ENCODE measurements around the gene PDCD4.

The PDCD4 gene

DNA sequence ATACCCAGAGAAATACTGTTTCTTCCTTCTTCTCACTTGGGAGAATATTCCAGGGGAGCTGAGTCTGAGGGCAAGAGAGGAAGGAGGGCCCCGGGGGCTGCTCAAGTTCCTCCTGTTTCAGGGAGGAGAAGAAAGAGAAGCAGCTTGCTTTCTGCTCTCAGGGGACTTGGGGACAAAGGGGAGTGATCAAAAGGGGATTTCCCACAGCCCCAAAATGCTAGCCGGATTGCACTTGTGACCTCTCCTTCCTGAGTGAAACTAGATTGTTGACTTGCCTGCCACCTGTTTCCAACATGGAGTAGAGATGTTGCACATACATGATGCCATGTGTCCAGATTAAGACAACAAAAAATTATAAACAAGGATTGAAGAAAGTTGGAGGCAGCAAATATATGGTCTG, 28.7 kb upstream of the PDCD4 start:
- WGBS = 88% methylated on average over 2 of the region's 2 CpGs
- no peak overlapping the region for H3K9ac ChIP-seq (ENCODE audit: low read depth, low read length)
- no peaks in the 10 kb centered on the region for H3K4me1 ChIP-seq (ENCODE audit: insufficient read depth, low read length)
- no peaks in the 10 kb centered on the region for H3K9me3 ChIP-seq (ENCODE audit: insufficient read depth, low read depth, low read length)
- no peaks in the 10 kb centered on the region for H3K27me3 ChIP-seq (ENCODE audit: insufficient read depth, low read length)
- no peak overlapping the region for H3K27ac ChIP-seq (ENCODE audit: low read depth, low read length)
- H3K4me3 ChIP-seq (ENCODE audit: low read length) = no peak overlapping the region
- H3K36me3 ChIP-seq (ENCODE audit: insufficient read depth, low read length) = no peaks in the 10 kb centered on the region

DNA sequence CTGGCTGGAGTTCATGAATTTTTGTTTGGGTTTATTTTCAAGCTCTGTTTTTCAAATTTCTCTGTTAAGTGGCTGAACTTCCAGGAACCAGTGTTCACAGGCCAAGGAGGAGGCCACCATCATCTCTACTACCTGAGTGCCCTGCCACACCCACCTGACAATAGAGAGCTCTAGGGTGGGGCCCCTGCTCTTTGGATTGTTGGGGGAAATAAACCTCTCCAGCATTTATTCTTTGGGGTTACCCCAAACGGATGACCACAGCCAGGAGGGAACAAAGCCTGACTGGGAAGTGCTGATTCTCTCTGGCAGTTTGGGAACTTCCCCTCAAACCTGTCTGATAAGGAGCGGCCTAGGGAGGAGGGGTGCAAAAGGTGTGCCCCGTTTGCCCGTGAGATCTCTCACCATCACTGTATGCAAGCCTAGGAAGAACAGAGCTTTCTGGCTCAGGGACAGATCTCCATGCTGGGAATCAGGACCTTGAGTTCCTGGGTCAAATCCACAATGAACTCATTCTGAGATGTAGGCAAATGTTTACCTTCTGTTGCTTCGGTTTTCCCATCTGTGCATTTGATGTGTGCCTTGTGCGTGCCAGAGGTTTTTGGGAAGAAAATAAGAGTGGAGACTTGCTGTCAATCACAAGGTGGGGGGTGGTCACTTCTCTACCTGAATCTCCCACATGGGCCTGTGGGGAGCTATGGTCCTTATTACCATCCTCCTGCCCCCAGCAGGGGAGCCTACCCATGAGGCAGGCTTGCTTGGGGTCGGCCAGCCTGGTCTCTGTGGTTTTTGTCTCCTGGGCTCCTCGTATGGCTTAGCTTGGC, 27.7 kb upstream of the PDCD4 start:
- no peak overlapping the region for H3K27ac ChIP-seq (ENCODE audit: low read depth, low read length)
- no peaks in the 10 kb centered on the region for H3K9me3 ChIP-seq (ENCODE audit: insufficient read depth, low read depth, low read length)
- 91% methylated on average over 8 of the region's 8 CpGs for WGBS
- H3K4me1 ChIP-seq (ENCODE audit: insufficient read depth, low read length) = no peaks in the 10 kb centered on the region
- H3K9ac ChIP-seq (ENCODE audit: low read depth, low read length) = no peak overlapping the region
- no peaks in the 10 kb centered on the region for H3K27me3 ChIP-seq (ENCODE audit: insufficient read depth, low read length)
- no peaks in the 10 kb centered on the region for H3K36me3 ChIP-seq (ENCODE audit: insufficient read depth, low read length)
- H3K4me3 ChIP-seq (ENCODE audit: low read length) = no peak overlapping the region

DNA sequence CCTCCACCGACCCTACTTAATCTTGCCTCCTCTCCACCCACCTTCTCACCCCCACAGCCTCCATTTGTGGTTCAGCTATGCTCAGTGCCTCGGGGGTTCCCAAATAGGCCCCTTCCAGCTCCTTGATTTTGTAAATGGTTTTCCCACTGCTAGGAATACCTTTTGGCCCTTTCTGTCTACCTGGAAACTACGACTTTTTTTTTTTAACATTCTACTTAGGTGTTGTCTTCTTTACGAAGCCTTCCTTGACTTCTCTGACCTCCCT, 27.2 kb upstream of the PDCD4 start:
- H3K27me3 ChIP-seq (ENCODE audit: insufficient read depth, low read length) = no peaks in the 10 kb centered on the region
- no peaks in the 10 kb centered on the region for H3K9me3 ChIP-seq (ENCODE audit: insufficient read depth, low read depth, low read length)
- H3K9ac ChIP-seq (ENCODE audit: low read depth, low read length) = no peak overlapping the region
- 90% methylated on average over 4 of the region's 4 CpGs for WGBS
- no peak overlapping the region for H3K4me3 ChIP-seq (ENCODE audit: low read length)
- no peak overlapping the region for H3K27ac ChIP-seq (ENCODE audit: low read depth, low read length)
- H3K36me3 ChIP-seq (ENCODE audit: insufficient read depth, low read length) = no peaks in the 10 kb centered on the region
- no peaks in the 10 kb centered on the region for H3K4me1 ChIP-seq (ENCODE audit: insufficient read depth, low read length)

DNA sequence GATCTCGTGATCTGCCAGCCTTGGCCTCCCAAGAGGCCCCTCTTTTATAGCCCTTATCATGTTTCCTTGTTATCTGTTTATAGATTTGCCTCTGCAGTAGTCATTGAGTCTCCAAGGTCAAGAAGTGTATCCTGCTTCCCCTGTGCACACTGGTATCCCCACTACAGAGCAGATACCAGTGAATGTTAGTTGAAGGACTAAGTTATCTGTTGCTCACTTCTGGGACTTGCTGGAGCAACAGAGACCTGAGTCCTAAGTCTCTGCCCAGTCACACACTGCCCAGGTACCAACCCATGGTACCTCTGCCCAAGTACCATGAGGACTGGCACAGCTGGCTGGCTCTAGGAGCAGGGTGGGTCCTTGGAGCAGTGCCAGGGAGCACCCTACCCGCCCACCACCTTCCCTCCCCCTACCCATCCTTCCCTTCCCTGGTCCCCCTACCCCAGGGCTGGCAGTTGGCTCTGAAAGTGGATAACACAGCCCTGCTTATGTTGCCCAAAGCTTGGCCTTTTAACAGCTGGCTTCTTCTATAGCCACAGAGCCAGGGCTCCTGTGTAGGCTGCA, 26.5 kb upstream of the PDCD4 start:
- no peak overlapping the region for H3K4me3 ChIP-seq (ENCODE audit: low read length)
- H3K9ac ChIP-seq (ENCODE audit: low read depth, low read length) = no peak overlapping the region
- no peaks in the 10 kb centered on the region for H3K4me1 ChIP-seq (ENCODE audit: insufficient read depth, low read length)
- no peaks in the 10 kb centered on the region for H3K36me3 ChIP-seq (ENCODE audit: insufficient read depth, low read length)
- no peak overlapping the region for H3K27ac ChIP-seq (ENCODE audit: low read depth, low read length)
- 89% methylated on average over 2 of the region's 2 CpGs for WGBS
- H3K27me3 ChIP-seq (ENCODE audit: insufficient read depth, low read length) = no peaks in the 10 kb centered on the region
- H3K9me3 ChIP-seq (ENCODE audit: insufficient read depth, low read depth, low read length) = no peaks in the 10 kb centered on the region

DNA sequence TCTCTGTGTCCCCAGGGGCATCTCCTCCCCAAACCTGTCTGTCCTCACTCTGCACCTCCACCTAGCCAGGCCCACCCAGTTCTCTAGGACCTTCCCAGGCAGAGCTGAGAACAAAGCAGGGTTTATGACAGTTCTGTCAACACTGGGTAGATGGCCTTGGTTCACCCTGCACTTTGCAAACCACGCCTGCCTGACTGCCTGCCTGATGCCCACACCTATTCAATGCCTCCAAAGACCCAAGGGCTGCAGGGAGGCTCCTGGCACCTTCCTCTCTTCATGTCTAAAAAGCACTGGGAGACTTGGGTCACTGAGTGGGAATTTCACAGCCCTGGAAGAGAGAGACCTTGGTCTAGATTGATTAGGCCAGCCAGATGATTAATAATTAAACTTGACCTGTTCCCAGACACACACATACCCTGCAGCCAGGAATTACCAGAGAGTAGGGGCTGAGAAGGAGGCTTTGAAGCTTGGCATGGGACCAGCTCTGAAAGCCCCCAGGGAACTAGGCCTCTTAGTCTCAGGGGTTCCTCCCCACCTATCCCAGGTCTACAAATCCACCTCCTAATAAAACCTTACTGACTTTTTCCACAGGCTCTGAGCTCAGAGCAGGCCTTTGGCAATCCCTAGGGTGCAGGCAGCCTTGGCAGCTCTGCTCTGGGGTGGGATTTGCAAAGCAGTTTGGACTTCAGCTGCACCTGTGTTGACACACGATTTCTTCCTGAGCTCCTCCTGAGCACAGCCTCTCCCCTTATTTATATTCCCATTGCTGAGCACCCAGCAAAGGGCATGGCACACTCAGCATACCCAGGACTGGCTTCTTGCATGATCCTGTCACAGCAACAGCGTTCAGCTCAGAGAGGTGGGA, 25.7 kb upstream of the PDCD4 start:
- Histone ChIP-seq H3K27ac (ENCODE audit: low read depth, low read length) (no peak overlapping the region), H3K4me3 (ENCODE audit: low read length) (no peak overlapping the region), H3K9me3 (ENCODE audit: insufficient read depth, low read depth, low read length) (no peaks in the 10 kb centered on the region), H3K4me1 (ENCODE audit: insufficient read depth, low read length) (no peaks in the 10 kb centered on the region), H3K27me3 (ENCODE audit: insufficient read depth, low read length) (no peaks in the 10 kb centered on the region), H3K36me3 (ENCODE audit: insufficient read depth, low read length) (no peaks in the 10 kb centered on the region), H3K9ac (ENCODE audit: low read depth, low read length) (no peak overlapping the region)
- WGBS = 86% methylated on average over 3 of the region's 3 CpGs

DNA sequence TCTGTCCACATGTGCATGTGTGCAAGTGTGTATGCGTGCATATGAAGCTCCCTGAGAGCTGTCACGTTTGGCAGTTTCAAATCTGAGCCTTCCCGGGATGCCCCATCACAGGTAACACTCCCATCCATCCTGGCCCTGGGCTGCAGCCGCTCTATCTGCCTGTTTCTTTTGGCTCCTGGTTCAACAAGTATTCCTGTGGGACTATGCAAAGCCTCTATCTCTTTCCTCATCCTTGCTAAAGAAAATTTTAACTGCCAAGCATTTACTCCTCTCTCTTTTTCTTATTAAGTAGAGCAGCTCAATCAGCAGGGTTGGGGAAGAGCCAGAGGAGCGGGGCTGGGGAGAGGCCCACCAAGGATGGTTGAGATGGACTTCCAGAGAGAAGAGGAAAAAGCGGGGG, 24.4 kb upstream of the PDCD4 start:
- H3K27ac ChIP-seq (ENCODE audit: low read depth, low read length) = no peak overlapping the region
- no peaks in the 10 kb centered on the region for H3K9me3 ChIP-seq (ENCODE audit: insufficient read depth, low read depth, low read length)
- H3K9ac ChIP-seq (ENCODE audit: low read depth, low read length) = no peak overlapping the region
- no peak overlapping the region for H3K4me3 ChIP-seq (ENCODE audit: low read length)
- WGBS = 92% methylated on average over 6 of the region's 6 CpGs
- peaks cover under 1% of the 10 kb centered on the region; the same call in 1 of the 2 replicates for H3K4me1 ChIP-seq (ENCODE audit: insufficient read depth, low read length)
- no peaks in the 10 kb centered on the region for H3K36me3 ChIP-seq (ENCODE audit: insufficient read depth, low read length)
- no peaks in the 10 kb centered on the region for H3K27me3 ChIP-seq (ENCODE audit: insufficient read depth, low read length)

DNA sequence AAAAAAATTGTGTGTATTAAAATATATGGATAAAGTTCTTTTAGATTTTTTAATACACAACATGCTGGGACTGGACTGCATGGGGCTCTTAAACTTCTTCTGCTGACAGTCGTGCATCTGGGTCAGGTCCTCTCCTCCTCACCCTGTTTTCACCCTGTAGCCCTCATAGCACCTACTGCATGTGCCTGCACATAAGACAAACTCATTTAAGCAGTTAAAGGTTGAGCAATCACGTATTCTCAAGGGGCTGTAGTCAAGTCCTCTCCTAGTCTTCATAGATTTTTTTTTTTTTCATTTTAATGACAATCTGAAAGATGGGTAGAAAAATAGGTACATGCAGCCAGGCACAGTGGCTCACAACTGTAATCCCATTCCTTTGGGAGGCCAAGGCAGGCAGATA, 23.6 kb upstream of the PDCD4 start:
- H3K27me3 ChIP-seq (ENCODE audit: insufficient read depth, low read length) = no peaks in the 10 kb centered on the region
- no peak overlapping the region for H3K9ac ChIP-seq (ENCODE audit: low read depth, low read length)
- 93% methylated on average over 2 of the region's 2 CpGs for WGBS
- H3K4me1 ChIP-seq (ENCODE audit: insufficient read depth, low read length) = peaks cover 3% of the 10 kb centered on the region; the same call in 1 of the 2 replicates
- no peaks in the 10 kb centered on the region for H3K9me3 ChIP-seq (ENCODE audit: insufficient read depth, low read depth, low read length)
- H3K36me3 ChIP-seq (ENCODE audit: insufficient read depth, low read length) = no peaks in the 10 kb centered on the region
- no peak overlapping the region for H3K4me3 ChIP-seq (ENCODE audit: low read length)
- no peak overlapping the region for H3K27ac ChIP-seq (ENCODE audit: low read depth, low read length)

DNA sequence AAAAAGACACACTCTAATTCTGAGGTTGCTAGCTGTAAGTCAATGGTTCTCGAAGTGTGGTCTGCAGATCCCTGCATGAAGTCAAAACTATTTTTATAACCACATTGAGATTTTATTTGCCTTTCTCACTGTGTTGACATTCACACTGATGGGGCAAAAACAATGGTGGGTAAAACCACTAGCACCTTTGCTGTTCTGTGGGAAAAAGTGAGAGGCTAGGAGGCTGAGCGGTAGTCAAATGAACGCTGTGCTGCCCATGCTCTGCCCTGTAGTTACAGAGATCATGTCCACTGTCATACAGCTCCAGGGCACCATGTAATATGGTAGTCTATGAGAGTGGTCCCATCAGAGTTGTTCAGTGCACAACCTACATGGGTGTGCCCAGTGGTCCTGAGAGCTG, 21.6 kb upstream of the PDCD4 start:
- Histone ChIP-seq H3K36me3 (ENCODE audit: insufficient read depth, low read length) (no peaks in the 10 kb centered on the region), H3K9ac (ENCODE audit: low read depth, low read length) (no peak overlapping the region), H3K27me3 (ENCODE audit: insufficient read depth, low read length) (no peaks in the 10 kb centered on the region), H3K4me1 (ENCODE audit: insufficient read depth, low read length) (peaks cover 3% of the 10 kb centered on the region; the same call in 1 of the 2 replicates), H3K9me3 (ENCODE audit: insufficient read depth, low read depth, low read length) (no peaks in the 10 kb centered on the region), H3K27ac (ENCODE audit: low read depth, low read length) (no peak overlapping the region), H3K4me3 (ENCODE audit: low read length) (no peak overlapping the region)
- 97% methylated on average over 3 of the region's 3 CpGs for WGBS

DNA sequence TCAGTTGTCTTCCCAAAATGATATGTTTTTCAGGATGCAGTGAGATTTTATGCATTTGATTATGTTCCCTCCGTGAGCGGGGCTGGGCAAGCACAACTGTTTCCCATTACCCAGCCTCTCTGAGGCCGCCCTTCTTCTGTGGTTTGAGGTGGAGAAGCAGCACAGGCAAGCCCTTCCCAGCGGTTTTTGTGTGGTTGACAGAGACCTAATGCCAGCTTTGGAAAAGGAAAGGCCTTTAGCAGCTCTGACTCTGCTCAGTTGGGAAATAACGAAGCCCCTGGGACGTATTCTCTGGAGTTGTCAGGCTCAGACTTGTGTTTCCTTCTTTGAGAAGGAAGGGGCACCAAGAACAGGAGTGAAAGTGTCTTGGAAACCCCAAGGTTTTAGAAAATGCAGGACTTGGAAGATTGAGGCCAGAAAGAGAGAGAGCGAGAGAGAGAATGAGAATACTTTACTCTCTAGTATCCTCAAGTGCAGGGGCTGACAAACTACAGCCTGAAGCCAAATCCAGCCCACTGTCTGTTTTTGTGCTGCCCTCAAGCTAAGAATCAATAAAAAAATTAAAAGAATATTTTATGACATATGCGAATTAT, 20.6 kb upstream of the PDCD4 start:
- no peaks in the 10 kb centered on the region for H3K27me3 ChIP-seq (ENCODE audit: insufficient read depth, low read length)
- H3K9me3 ChIP-seq (ENCODE audit: insufficient read depth, low read depth, low read length) = no peaks in the 10 kb centered on the region
- H3K27ac ChIP-seq (ENCODE audit: low read depth, low read length) = no peak overlapping the region
- no peak overlapping the region for H3K9ac ChIP-seq (ENCODE audit: low read depth, low read length)
- H3K4me3 ChIP-seq (ENCODE audit: low read length) = no peak overlapping the region
- 81% methylated on average over 7 of the region's 8 CpGs for WGBS
- no peaks in the 10 kb centered on the region for H3K36me3 ChIP-seq (ENCODE audit: insufficient read depth, low read length)
- H3K4me1 ChIP-seq (ENCODE audit: insufficient read depth, low read length) = peaks cover 3% of the 10 kb centered on the region; the same call in 1 of the 2 replicates

DNA sequence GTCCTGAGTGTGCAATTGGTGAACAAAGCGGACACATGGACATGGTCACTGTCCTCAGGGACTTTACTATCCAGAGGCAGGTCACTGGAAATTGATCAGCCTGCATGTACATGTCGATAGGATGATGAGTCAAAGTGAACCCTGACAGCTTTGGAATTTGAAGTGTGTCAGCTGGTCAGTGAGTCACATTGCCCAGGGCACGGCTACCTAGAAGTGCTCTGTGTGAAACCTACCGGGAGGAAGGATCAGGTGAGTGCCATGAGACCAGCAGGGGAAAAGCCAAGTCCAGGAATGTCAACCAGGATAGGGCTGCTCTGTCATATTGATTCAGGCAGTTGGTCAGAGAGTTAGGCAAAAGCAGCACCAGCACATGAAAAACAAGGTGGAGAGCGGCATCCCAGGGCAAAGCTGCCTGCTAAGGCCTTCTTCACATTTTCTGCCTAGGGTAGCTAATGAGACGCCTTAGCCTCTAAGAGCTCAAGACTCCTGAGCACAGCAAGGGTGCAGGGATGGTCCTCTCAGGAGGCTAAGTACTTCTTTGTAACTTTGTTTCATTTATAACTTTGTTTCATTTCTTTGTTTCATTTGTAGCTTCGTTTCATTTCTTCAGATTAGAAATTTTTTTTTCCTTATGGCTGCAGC, 19.4 kb upstream of the PDCD4 start:
- no peak overlapping the region for H3K4me3 ChIP-seq (ENCODE audit: low read length)
- H3K27me3 ChIP-seq (ENCODE audit: insufficient read depth, low read length) = no peaks in the 10 kb centered on the region
- no peak overlapping the region for H3K9ac ChIP-seq (ENCODE audit: low read depth, low read length)
- no peaks in the 10 kb centered on the region for H3K36me3 ChIP-seq (ENCODE audit: insufficient read depth, low read length)
- H3K9me3 ChIP-seq (ENCODE audit: insufficient read depth, low read depth, low read length) = no peaks in the 10 kb centered on the region
- 69% methylated on average over 7 of the region's 7 CpGs for WGBS
- H3K27ac ChIP-seq (ENCODE audit: low read depth, low read length) = no peak overlapping the region
- peaks cover 3% of the 10 kb centered on the region; the same call in 1 of the 2 replicates for H3K4me1 ChIP-seq (ENCODE audit: insufficient read depth, low read length)
